ENCODE results near the gene RPL38.

RPL38 gene

DNA sequence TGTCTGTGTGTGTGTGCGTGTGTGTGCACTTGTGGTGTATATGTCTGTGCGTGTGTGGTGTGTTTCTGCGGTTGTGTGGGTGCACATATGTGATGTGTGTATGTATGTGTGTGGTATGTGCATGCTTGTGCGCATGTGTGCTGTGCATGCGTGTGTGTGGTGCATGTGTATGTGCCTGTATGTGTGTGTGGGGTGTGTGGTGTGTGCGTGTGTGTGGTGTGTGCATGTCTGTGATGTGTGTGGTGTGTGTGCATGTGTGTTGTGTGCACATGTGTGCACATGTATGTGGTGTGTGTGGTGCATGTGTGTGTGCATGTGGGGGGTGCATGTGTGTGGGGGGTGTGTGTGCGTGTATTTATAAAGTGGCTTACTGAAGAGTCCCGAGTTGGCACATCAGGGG, 47.6 kb downstream of the RPL38 start:
- DNase-seq = no peak

DNA sequence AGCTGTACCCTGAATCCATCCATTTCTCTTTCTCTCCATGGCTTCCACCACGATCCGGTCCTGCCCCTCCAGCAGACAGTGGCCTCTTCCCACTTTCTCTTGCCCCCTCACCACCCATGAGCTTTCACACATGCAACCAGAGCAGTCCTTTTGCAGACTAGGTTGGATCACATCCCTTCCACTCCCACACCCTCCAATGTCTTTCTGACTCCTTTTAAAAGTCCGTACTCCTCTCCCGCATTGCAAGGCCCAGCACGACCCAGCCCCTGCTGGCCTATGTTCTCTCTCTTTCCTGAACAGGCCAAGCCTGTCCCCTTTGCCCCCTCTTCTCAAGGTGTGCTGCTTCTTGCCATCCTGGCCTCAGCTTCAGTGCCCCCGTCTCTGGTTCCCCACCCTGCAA, 48.1 kb downstream of the RPL38 start:
- DNase-seq = no peak

DNA sequence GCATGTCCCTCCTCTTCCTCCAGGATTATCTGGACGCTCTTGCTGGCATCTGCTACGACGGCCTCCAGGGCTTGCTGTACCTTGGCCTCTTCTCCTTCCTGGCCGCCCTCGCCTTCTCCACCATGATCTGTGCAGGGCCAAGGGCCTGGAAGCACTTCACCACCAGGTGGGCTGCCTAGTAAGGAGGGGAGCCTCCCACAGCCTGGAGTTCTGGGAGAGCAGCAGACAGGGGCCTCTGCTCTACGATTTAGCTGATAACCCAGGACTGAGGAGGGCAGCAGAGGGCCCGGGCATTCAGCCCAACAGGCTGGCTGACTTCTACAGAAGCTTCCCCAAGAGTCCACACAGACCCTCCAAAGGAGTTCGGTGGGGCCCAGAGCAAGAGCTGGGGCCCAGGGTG, 48.7 kb downstream of the RPL38 start:
- DNase-seq = no peak

DNA sequence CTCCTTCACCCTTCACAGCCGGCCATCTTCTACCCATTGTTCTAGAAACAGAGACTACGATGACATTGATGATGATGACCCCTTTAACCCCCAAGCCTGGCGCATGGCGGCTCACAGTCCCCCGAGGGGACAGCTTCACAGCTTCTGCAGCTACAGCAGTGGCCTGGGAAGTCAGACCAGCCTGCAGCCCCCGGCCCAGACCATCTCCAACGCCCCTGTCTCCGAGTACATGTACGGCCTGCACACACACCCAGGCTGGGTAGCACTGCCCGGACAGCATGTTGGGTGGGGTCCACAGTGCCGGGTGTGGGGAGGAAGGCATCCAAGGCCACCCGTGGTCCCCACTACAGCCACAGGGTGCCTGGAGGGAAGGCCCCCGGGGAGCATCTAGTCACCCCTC, 49.6 kb downstream of the RPL38 start:
- DNase-seq = no peak

DNA sequence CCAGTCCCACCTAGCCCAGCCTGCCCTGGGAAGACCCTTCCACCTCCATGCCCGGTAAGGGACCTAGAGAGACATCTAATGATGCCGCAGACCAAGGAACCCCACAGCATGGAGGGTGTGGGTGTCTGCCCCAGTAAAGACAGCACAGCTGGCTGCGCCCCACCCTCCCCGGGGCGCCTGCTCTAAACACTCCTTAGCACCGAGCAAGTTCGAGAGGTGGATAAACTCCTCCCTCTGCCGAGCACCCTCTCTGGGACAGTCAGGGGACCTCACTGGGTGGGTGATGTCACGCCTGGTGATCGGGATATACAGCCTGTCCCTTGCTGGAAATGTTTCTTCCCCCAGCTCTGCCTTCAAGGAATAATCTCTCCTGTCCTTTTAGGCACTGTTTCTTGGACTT, 53.8 kb downstream of the RPL38 start:
- DNase-seq = no peak

DNA sequence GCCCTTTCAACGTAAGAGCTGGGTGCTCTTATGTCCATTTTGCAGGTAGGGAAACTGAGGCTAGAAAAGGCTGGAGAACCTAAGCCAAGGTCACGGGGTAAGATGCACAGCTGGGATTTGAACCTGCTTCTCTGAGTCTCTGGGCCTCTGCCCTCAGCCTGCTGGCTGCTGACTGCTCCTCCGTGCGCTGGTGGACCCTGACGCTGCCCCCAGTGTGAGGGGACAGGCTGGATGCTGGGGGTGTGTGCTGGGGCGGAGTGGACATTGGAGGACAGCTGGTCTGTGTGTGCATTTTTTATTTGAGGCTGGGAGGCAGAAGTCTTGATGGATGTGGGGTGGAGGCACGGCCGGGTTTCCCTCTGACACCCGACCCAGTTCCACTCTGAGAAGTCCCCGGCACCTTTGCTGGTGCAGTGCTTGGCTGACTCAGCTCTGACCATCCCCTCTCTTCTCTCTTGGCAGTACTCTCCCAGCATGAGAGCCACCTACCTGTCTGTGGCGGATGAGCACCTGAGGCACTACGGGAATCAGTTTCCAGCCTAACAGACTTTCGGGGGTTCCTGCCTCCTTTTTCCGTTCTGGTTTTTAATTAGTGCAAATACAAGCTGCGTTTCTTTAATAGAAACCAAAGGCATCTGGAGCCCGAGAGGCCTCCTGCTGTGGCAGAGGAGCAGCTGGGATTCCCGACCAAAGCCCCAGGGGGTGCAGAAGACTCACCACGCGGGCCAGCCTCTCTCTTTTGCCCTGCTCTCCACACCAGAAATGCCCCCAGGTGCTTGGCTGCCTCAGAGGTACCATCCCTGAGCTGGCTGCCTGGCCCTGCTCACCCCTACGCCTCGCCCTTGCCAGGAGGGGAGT, 56.4 kb downstream of the RPL38 start:
- peak; percentile 13 for DNase-seq

Measured in NCI-H2107 (cell line).